ENCODE results near the gene KCNIP1. TPM values are rescaled to one million over a fixed set of nuclear protein-coding genes. Genes with fewer than 3 reads are reported as not detected.

The KCNIP1 gene
- total RNA-seq, 1 donor: not detected

- Histone ChIP-seq H4K20me1 (ENCODE audit: insufficient read depth, low read length) (no peaks in the 10 kb centered on the region), H3K36me3 (ENCODE audit: insufficient read depth, low read length) (no peaks in the 10 kb centered on the region), H3K9me3 (ENCODE audit: low read depth, low read length) (no peaks in the 10 kb centered on the region), H3K4me2 (ENCODE audit: insufficient read depth, low read length) (no peak overlapping the region), H2AFZ (ENCODE audit: low read length) (no peak overlapping the region), H3K4me1 (ENCODE audit: insufficient read depth, low read length) (no peaks in the 10 kb centered on the region), H3K27me3 (ENCODE audit: insufficient read depth, low read length) (peaks cover 3% of the 10 kb centered on the region), H3K27ac (ENCODE audit: low read depth, low read length) (no peak overlapping the region), H3K79me2 (ENCODE audit: insufficient read depth, low read length) (no peaks in the 10 kb centered on the region), H3K4me3 (ENCODE audit: insufficient read depth, low read length) (no peak overlapping the region)
- no peak for TF ChIP-seq CTCF (IDR thresholded peaks at IDR 0.05; ENCODE audit: extremely low read depth, low read depth, low read length)
- DNase-seq (ENCODE audit: insufficient read length, low spot score, missing footprints): no peak
Observed at GRCh38 chr5:170475294-170476000, 28.4 kb upstream of the KCNIP1 start.

GRCh38 chr5:170476704-170477103 lies 27.1 kb upstream of the KCNIP1 start:
- no peaks in the 10 kb centered on the region for H3K4me1 ChIP-seq (ENCODE audit: insufficient read depth, low read length)
- DNase-seq (ENCODE audit: insufficient read length, low spot score, missing footprints): no peak
- no peaks in the 10 kb centered on the region for H3K79me2 ChIP-seq (ENCODE audit: insufficient read depth, low read length)
- no peak overlapping the region for H2AFZ ChIP-seq (ENCODE audit: low read length)
- no peaks in the 10 kb centered on the region for H3K9me3 ChIP-seq (ENCODE audit: low read depth, low read length)
- no peak overlapping the region for H3K4me2 ChIP-seq (ENCODE audit: insufficient read depth, low read length)
- H3K27ac ChIP-seq (ENCODE audit: low read depth, low read length): no peak overlapping the region
- no peak overlapping the region for H3K4me3 ChIP-seq (ENCODE audit: insufficient read depth, low read length)
- no peaks in the 10 kb centered on the region for H3K36me3 ChIP-seq (ENCODE audit: insufficient read depth, low read length)
- TF ChIP-seq CTCF (IDR thresholded peaks at IDR 0.05; ENCODE audit: extremely low read depth, low read depth, low read length): no peak
- H3K27me3 ChIP-seq (ENCODE audit: insufficient read depth, low read length): no peaks in the 10 kb centered on the region
- no peaks in the 10 kb centered on the region for H4K20me1 ChIP-seq (ENCODE audit: insufficient read depth, low read length)

- Histone ChIP-seq H3K4me3 (ENCODE audit: insufficient read depth, low read length) (no peak overlapping the region), H3K79me2 (ENCODE audit: insufficient read depth, low read length) (no peaks in the 10 kb centered on the region), H3K27ac (ENCODE audit: low read depth, low read length) (no peak overlapping the region), H3K4me1 (ENCODE audit: insufficient read depth, low read length) (no peaks in the 10 kb centered on the region), H3K36me3 (ENCODE audit: insufficient read depth, low read length) (no peaks in the 10 kb centered on the region), H3K4me2 (ENCODE audit: insufficient read depth, low read length) (no peak overlapping the region), H2AFZ (ENCODE audit: low read length) (no peak overlapping the region), H4K20me1 (ENCODE audit: insufficient read depth, low read length) (no peaks in the 10 kb centered on the region), H3K27me3 (ENCODE audit: insufficient read depth, low read length) (no peaks in the 10 kb centered on the region), H3K9me3 (ENCODE audit: low read depth, low read length) (no peaks in the 10 kb centered on the region)
- no peak for DNase-seq (ENCODE audit: insufficient read length, low spot score, missing footprints)
- TF ChIP-seq CTCF (IDR thresholded peaks at IDR 0.05; ENCODE audit: extremely low read depth, low read depth, low read length): no peak
Observed at GRCh38 chr5:170477906-170478305, 25.9 kb upstream of the KCNIP1 start.

- no peak for DNase-seq (ENCODE audit: insufficient read length, low spot score, missing footprints)
- Histone ChIP-seq H3K4me3 (ENCODE audit: insufficient read depth, low read length) (no peak overlapping the region), H3K9me3 (ENCODE audit: low read depth, low read length) (no peaks in the 10 kb centered on the region), H3K4me1 (ENCODE audit: insufficient read depth, low read length) (no peaks in the 10 kb centered on the region), H3K4me2 (ENCODE audit: insufficient read depth, low read length) (no peak overlapping the region), H3K27ac (ENCODE audit: low read depth, low read length) (no peak overlapping the region), H3K27me3 (ENCODE audit: insufficient read depth, low read length) (no peaks in the 10 kb centered on the region), H4K20me1 (ENCODE audit: insufficient read depth, low read length) (no peaks in the 10 kb centered on the region), H3K79me2 (ENCODE audit: insufficient read depth, low read length) (no peaks in the 10 kb centered on the region), H2AFZ (ENCODE audit: low read length) (no peak overlapping the region), H3K36me3 (ENCODE audit: insufficient read depth, low read length) (no peaks in the 10 kb centered on the region)
- TF ChIP-seq CTCF (IDR thresholded peaks at IDR 0.05; ENCODE audit: extremely low read depth, low read depth, low read length): no peak
Observed at GRCh38 chr5:170478306-170478705, 25.5 kb upstream of the KCNIP1 start.

Data from osteoblast (primary cell).